SK-N-SH (cell line): ENCODE data around the gene CA6.
A peak's percentile ranks its signal among the peaks of the same experiment; 100 is the strongest.

ENCODE experiments used
- CTCF ChIP-seq: fragments of 200-600 bp; sonication (generic); IDR thresholded peaks from 2 replicates; pipeline ENCODE4 v1.6.1; 2017; ENCODE audit warnings: antibody characterized with exemption, mild to moderate bottlenecking, moderate library complexity
- ELF1 ChIP-seq: IDR thresholded peaks from 2 replicates; pipeline ENCODE4 v1.4.0; 2012
- EP300 ChIP-seq, 2 experiments: IDR thresholded peaks; 2 replicates each; pipeline versions ENCODE4 v1.4.0 to v1.6.1; 2012; ENCODE audit warnings: borderline replicate concordance in 1 of 2, low read depth in 1 of 2, low read length in 1 of 2
- EZH2phosphoT487 ChIP-seq: fragments of 200-600 bp; sonication (generic); IDR thresholded peaks from 2 replicates; pipeline ENCODE4 v1.6.1; 2017; ENCODE audit warnings: low read depth, mixed run types, mild to moderate bottlenecking, antibody characterized with exemption, moderate library complexity, borderline replicate concordance
- FOXM1 ChIP-seq: IDR thresholded peaks from 2 replicates; pipeline ENCODE4 v1.4.0; 2012; ENCODE audit warnings: low read depth, mild to moderate bottlenecking
- MAX ChIP-seq: IDR thresholded peaks from 2 replicates; pipeline ENCODE4 v1.4.0; 2012; ENCODE audit warnings: low read depth
- NFIC ChIP-seq: IDR thresholded peaks from 2 replicates; pipeline ENCODE4 v1.4.0; 2012; ENCODE audit warnings: borderline replicate concordance
- POLR2AphosphoS5 ChIP-seq: IDR thresholded peaks from 2 replicates; pipeline ENCODE4 v1.6.1; 2012; ENCODE audit warnings: low read depth, low read length
- REST ChIP-seq: IDR thresholded peaks from 2 replicates; pipeline ENCODE4 v1.6.1; 2012; ENCODE audit warnings: mild to moderate bottlenecking, low read depth, low read length, moderate library complexity
- SMC3 ChIP-seq: IDR thresholded peaks from 2 replicates; pipeline ENCODE4 v1.6.1; 2012; ENCODE audit warnings: low read depth, low read length, improper control_type of control experiment
- TAF1 ChIP-seq: IDR thresholded peaks from 2 replicates; pipeline ENCODE4 v1.6.1; 2012; ENCODE audit warnings: low read depth, mild to moderate bottlenecking, low read length, moderate library complexity, borderline replicate concordance
- YY1 ChIP-seq: IDR thresholded peaks from 2 replicates; pipeline ENCODE4 v1.4.0; 2012; ENCODE audit warnings: low read depth, mild to moderate bottlenecking
- TF ChIP-seq, protein P1 (sequence below): fragments of 150-350 bp; IDR thresholded peaks from 2 replicates; pipeline ENCODE4 v1.6.1; 2016; ENCODE audit warnings: mild to moderate bottlenecking, low read depth, low read length
- TF ChIP-seq, protein P2 (sequence below): IDR thresholded peaks from 2 replicates; pipeline ENCODE4; 2012

DNA sequence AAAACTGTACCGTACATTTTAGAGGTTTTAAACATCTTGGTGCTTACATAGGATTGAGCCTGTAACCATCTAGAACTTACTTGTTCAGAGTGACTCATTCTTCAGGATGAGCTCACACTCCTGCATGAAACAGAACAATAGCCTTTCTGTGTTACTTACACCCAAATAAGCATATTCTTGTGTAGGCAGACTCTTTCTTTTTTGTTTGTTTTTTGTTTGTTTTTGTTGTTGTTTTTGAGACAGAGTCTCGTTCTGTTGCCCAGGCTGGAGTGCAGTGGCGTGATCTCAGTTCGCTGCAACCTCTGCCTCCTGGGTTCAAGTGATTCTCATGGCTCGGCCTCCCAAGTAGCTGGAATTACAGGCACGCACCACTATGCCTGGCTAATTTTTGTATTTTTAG lies 3.8 kb upstream of the CA6 start:
- TF ChIP-seq ELF1 (no peak), FOXM1 (no peak), CTCF (no peak), YY1 (no peak), EZH2phosphoT487 (no peak), EP300 (IDR thresholded peaks at IDR 0.05; ENCODE audit: borderline replicate concordance in 1 of 2, low read depth in 1 of 2, low read length in 1 of 2) (no peak), REST (no peak), POLR2AphosphoS5 (no peak), MAX (0 out of 2 replicates have a peak, but pooled peaks have one; percentile 13), NFIC (no peak), SMC3 (no peak), TAF1 (no peak)
- TF ChIP-seq, protein P1, sequence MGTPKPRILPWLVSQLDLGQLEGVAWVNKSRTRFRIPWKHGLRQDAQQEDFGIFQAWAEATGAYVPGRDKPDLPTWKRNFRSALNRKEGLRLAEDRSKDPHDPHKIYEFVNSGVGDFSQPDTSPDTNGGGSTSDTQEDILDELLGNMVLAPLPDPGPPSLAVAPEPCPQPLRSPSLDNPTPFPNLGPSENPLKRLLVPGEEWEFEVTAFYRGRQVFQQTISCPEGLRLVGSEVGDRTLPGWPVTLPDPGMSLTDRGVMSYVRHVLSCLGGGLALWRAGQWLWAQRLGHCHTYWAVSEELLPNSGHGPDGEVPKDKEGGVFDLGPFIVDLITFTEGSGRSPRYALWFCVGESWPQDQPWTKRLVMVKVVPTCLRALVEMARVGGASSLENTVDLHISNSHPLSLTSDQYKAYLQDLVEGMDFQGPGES = no peak
- TF ChIP-seq, protein P2, sequence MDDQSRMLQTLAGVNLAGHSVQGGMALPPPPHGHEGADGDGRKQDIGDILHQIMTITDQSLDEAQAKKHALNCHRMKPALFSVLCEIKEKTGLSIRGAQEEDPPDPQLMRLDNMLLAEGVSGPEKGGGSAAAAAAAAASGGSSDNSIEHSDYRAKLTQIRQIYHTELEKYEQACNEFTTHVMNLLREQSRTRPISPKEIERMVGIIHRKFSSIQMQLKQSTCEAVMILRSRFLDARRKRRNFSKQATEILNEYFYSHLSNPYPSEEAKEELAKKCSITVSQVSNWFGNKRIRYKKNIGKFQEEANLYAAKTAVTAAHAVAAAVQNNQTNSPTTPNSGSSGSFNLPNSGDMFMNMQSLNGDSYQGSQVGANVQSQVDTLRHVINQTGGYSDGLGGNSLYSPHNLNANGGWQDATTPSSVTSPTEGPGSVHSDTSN = no peak
